GM12872 (cell line): Measurements from ENCODE around the gene CNOT6.

ENCODE experiments used
- CTCF ChIP-seq: IDR thresholded peaks from 3 replicates; pipeline ENCODE4 v1.5.1; 2011; ENCODE audit warnings: low read depth, mild to moderate bottlenecking, low read length, moderate library complexity; ENCODE audit not compliant: insufficient read depth

The CNOT6 gene

DNA sequence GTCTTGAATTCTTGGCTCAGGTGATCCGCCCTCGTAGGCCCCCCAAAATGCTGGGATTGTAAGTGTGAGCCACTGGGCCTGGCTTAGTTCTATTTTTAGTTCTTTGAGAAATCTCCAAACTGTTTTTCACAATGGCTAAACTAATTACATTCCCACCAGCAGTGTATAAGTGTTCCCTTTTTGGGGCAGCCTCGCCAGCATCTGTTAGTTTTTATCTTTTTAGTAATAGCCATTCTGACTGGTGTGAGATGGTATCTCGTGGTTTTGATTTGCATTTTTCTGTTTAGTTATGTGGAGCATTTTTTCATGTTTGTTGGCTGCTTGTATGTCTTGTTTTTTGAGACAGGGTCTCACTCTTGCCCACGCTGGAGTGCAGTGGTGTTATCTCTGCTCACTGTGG is 28.2 kb downstream of the CNOT6 start:
- TF ChIP-seq CTCF, result no peak

GRCh38 chr5:180523629-180524466 is 29.7 kb downstream of the CNOT6 start:
- no peak for TF ChIP-seq CTCF

DNA sequence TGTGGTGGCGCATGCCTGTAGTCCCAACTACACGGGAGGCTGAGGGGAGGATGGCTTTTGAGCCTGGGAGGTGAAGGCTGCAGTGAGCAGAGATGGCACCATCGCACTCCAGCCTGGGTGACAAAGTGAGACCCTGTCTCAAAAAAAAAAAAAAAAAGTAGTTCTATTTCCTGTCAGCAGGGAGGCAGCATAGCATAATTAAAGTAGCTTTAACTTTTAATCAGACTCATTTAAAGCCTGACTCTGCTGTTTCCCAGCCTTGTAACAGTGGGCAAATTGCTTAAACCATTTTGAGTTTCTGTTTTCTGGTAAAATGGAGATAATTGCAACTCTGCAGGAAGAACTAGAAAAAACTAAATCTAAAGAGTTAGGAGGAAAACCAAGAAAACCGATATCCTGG is 31.2 kb downstream of the CNOT6 start:
- no peak for TF ChIP-seq CTCF

DNA sequence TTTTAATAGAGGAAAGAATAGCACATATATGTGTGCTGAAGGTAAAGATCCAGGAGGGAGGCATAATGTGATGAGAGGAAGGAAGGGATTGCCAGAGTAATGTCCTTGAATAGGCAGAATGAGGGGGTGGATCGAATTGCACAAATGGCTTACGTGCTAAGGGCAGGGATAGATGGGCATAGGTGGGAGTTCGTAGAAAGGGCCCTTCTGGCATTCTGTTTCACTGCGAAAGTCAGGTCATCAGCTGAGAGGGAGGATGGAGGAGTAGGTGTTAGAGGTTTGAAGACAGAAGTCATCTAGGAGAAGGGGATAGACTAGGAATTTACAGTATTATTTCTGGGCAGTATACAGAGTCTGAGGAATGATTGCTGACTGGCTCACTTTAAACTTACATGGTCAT is 32.1 kb downstream of the CNOT6 start:
- no peak for TF ChIP-seq CTCF

DNA sequence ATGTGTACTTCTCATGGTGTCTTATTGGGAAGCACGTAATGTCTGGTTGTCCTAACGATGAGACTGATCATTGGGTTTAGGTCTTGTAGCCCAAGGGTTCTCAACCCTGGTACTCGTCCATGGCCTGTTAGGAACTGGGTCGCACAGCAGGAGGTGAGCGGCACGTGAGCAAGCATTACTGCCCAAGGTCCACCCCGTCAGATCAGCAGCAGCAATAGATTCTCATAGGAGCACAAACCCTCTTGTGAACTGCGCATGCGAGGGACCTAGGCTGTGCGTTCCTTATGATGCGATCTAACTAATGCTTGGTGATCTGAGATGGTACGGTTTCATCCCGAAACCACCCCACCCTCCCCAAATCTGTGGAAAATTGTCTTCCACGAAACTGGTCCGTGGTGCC is 33.5 kb downstream of the CNOT6 start:
- TF ChIP-seq CTCF, result no peak

GRCh38 chr5:180532268-180532667 is 38.1 kb downstream of the CNOT6 start:
- TF ChIP-seq CTCF, result no peak

- TF ChIP-seq CTCF, result no peak
Observed at GRCh38 chr5:180533845-180534244, 39.7 kb downstream of the CNOT6 start.
